Bronchial epithelial cell (primary cell): ENCODE results near the gene SRRM4. TPM values are rescaled to one million over a fixed set of nuclear protein-coding genes. Genes with fewer than 3 reads are reported as not detected.

Source experiments
- DNase-seq: peaks from one replicate; pipeline ENCODE4 v3.0.0-alpha.2; 2010; ENCODE audit warnings: low read depth
- FAIRE-seq: peaks from 2 replicates; lab custom pipeline; 2011; peaks lifted over from hg19 to GRCh38; lab: Jason Lieb, UNC
- H3K27me3 ChIP-seq: 2 replicates; pipeline ENCODE4 v1.5.1; 2011; ENCODE audit warnings: low read length; ENCODE audit not compliant: control insufficient read depth, insufficient read depth
- H3K36me3 ChIP-seq: 2 replicates; pipeline ENCODE4 v1.5.1; 2011; ENCODE audit warnings: low read length; ENCODE audit not compliant: control insufficient read depth, insufficient read depth
- H3K4me3 ChIP-seq: 2 replicates; pipeline ENCODE4 v1.5.1; 2011; ENCODE audit warnings: mild to moderate bottlenecking, low read depth, low read length, control low read depth
- CTCF ChIP-seq: IDR thresholded peaks from 2 replicates; pipeline ENCODE4 v1.5.1; 2011; ENCODE audit warnings: mild to moderate bottlenecking, moderate library complexity, low read length, control low read depth, inconsistent platforms; ENCODE audit not compliant: insufficient read depth, severe bottlenecking
- total RNA-seq: library from RNA; depleted of rRNA; stranded (reverse); fragments of >200 nt; gene quantifications from 2 replicates; pipeline ENCODE4 v1.2.1, GENCODE V29; 2014

The SRRM4 gene
- total RNA-seq, 1 donor from 2014 or later = not detected

GRCh38 chr12:119195256-119195655 lies 213.9 kb downstream of the SRRM4 start:
- FAIRE-seq (no peak), DNase-seq (no peak)
- Histone ChIP-seq H3K4me3 (no peak overlapping the region), H3K27me3 (no peaks in the 10 kb centered on the region), H3K36me3 (no peaks in the 10 kb centered on the region)
- no peak for TF ChIP-seq CTCF

GRCh38 chr12:119198440-119198839 lies 217.1 kb downstream of the SRRM4 start:
- Histone ChIP-seq H3K36me3 (no peaks in the 10 kb centered on the region), H3K4me3 (no peak overlapping the region), H3K27me3 (no peaks in the 10 kb centered on the region)
- TF ChIP-seq CTCF = no peak
- FAIRE-seq (peak; percentile 52), DNase-seq (no peak)

- no peak for TF ChIP-seq CTCF
- no peak overlapping the region for H3K4me3 ChIP-seq
- DNase-seq (no peak), FAIRE-seq (no peak)
- no peaks in the 10 kb centered on the region for H3K36me3 ChIP-seq
- no peaks in the 10 kb centered on the region for H3K27me3 ChIP-seq
Measured at GRCh38 chr12:119200601-119201000, 219.3 kb downstream of the SRRM4 start.

- DNase-seq (no peak), FAIRE-seq (no peak)
- TF ChIP-seq CTCF = no peak
- no peaks in the 10 kb centered on the region for H3K27me3 ChIP-seq
- no peaks in the 10 kb centered on the region for H3K36me3 ChIP-seq
- no peak overlapping the region for H3K4me3 ChIP-seq
Measured at GRCh38 chr12:119201789-119202543, 220.6 kb downstream of the SRRM4 start.

- peak; percentile 36 for FAIRE-seq
- Histone ChIP-seq H3K4me3 (no peak overlapping the region), H3K27me3 (no peaks in the 10 kb centered on the region), H3K36me3 (no peaks in the 10 kb centered on the region)
- no peak for TF ChIP-seq CTCF
- DNase-seq = no peak
Measured at GRCh38 chr12:119202544-119202943, 221.2 kb downstream of the SRRM4 start.

- no peaks in the 10 kb centered on the region for H3K36me3 ChIP-seq
- no peak overlapping the region for H3K4me3 ChIP-seq
- DNase-seq (no peak), FAIRE-seq (no peak)
- no peak for TF ChIP-seq CTCF
- H3K27me3 ChIP-seq = no peaks in the 10 kb centered on the region
Measured at GRCh38 chr12:119204131-119204530, 222.8 kb downstream of the SRRM4 start.
